Stimulated activated CD8-positive, alpha-beta memory T cell treated with anti-CD3 and anti-CD28 coated beads, Interleukin-4, amount 100 ng/mL, for 1 hour (primary cell): ENCODE data around the gene ZNF428.
"Not testable (repeated sequence)": the region's sequence is repeated elsewhere in the genome, so short reads cannot be mapped to it uniquely, and the experiment has no call there.

ENCODE experiments used
- DNase-seq, 2 donors: peaks; one replicate each; pipeline ENCODE4 v3.0.0-alpha.2; 2020; ENCODE audit warnings: low read depth in 2 of 2, low spot score in 1 of 2

The ZNF428 gene

DNA sequence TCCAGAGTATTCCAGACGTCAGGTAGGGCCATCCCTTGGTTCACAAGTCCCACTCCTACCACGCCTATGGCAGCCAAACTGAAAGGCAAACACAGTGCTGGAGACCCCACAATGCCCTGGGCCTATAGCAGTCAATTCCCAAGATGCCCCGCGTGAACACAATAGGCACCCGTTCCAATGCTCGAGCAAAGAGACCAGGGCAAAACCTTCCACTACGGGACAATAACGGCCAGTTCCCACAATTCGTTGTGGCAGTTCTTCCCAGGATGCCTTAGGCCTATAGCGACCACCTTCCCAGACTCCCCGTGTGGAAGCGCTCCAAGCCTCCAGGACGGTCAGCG lies 538 bp downstream of the ZNF428 start:
- no peak for DNase-seq

GRCh38 chr19:43616954-43617353 lies 2.5 kb downstream of the ZNF428 start:
- DNase-seq = no peak

DNA sequence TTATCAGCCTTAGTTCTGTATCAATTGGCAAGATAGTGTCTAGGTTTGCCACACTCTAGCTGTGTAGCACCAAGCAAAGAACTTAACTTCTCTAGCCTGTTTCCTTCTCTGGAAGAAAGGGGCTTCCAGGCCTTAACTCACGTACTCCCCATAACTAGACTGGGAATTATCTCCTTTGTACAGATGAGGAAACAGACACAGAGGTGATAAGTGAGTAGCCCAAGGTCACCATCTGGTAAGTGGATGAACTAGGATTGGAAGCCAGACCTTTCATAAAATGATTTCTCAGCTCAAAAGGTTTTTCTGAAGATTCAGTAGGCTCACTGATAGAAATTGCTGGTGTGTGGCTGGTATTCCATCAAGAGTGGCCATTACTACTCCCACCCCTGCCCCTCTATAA lies 3.1 kb downstream of the ZNF428 start:
- DNase-seq = no peak

DNA sequence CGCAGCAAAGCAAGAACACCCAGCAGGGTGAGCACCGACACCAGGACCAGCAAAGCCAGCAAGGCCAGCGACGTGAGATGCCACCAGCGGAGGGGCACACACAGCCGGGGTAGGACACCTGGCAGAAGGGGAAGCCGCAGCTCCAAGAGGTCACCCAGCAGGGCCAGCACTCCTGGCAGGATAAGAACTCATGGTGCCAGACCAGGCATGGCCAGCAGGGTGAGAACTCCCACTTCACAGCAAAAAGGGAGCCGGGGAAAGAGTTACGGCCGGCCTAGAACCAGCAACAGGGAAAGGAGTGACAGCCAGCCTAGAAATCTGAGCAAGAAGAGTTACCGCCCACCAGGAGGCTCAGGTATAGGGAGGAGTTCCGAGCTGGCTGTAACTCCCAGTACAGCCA lies 7.1 kb downstream of the ZNF428 start:
- no peak for DNase-seq

DNA sequence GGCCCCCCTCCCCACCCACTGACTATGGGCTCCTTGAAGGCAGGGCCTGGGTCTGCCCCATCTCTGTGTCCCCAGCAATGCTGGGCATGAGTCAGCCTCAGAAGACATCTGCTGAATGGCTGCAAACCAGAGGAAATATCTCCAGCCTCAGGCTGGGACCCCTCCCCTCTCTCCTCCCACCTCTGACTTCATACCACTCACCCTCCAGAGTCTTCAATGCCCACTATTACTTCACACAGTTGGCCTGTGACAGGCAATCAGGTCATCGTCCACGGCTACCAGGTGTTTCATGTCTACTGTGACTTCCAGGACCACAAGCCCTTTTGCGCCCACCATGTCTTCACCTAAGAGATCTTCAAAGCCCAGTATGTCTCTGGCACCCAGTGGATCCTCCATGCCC lies 7.6 kb downstream of the ZNF428 start, which contains the start of gene SRRM5:
Gene SRRM5 (plus strand): TSS at position 301 of the 400 bp plus-strand sequence. CDS start 34 bp downstream, at position 335.
- no peak for DNase-seq

GRCh38 chr19:43610493-43610892 lies 8.9 kb downstream of the ZNF428 start:
- DNase-seq = no peak

- DNase-seq = no peak
Measured at GRCh38 chr19:43609872-43610271, 9.6 kb downstream of the ZNF428 start.

- DNase-seq = no peak
Measured at GRCh38 chr19:43607238-43608205, 11.9 kb downstream of the ZNF428 start.

DNA sequence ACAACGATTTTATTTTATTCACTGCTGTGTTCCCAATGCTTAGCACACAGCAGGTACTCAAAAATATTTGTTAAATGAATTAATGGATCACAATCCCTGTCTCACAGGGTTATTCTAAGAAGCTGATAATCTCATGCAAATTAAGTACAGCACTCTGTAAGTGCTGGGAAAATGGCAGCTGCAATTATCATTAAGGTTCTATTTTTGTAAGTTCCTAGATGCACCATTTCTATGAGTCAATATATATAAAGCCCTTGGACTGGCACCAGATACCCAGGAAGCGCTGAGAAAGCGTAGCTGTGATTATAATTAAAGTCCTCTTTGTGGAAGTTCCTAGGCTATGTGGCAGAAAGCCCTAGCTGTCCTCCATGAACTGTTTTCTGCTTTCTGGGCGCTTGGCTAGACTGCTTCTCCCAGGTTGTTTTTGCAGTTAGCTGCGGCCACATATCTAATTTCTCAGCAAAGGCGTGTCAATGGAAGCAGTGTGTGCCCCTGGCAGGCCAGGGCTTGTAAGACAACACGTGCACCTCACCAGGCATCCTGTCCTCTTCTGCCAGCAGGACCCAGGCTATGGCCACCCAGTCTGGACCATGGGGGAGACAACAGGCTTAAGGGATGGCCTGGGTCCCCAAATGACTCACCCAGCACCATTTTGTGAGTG lies 12.7 kb downstream of the ZNF428 start:
- no peak for DNase-seq

DNA sequence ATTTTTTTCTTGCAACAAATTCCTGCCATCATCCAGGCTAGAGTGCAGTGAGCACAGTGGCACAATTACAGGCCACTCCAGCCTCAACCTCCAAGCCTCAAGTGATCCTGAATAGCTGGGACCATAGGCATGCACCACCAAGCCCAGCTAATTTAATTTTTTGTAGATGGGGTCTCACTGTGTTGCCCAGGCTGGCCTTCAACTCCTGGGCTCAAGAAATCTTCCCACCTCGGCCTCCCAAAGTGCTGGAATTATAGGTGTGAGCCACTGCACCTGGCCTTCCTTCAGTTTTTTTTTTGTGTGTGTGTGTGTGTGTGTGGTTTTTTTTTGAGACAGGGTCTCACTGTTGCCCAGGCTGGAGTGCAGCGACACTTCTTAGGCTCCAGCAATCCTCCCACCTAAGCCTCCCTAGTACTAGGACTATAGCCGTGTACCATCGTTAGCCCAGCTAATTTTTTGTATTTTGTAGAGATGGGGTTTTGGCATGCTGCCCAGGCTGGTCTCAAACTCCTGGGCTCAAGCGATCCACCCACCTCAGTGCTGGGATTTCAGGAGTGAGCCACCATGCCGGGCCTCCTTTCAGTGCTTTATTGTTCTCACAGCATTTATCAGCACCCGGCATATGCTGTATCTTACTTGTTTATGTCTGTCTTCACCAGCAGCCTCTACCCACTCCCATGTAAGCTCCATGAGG lies 13.4 kb downstream of the ZNF428 start:
- DNase-seq = no peak

DNA sequence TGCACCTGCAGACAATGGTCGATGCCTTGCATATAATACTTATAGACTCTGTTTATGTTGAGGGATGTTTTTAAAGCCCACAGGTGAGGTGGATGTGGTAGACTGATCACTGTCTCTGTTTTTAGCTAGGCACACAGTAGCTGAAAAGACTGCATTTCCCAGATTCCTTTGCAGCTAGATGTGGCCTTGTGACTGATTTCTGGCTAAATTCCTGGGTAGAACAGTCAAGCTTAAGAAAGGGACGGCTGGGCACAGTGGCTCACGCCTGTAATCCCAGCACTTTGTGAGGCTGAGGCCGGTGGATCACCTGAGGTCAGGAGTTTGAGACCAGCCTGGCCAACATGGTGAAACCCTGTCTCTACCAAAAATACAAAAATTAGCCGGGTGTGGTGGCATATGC lies 19.1 kb downstream of the ZNF428 start:
- not testable (repeated sequence) for DNase-seq

GRCh38 chr19:43599635-43600295 lies 19.7 kb downstream of the ZNF428 start:
- DNase-seq = no peak

DNA sequence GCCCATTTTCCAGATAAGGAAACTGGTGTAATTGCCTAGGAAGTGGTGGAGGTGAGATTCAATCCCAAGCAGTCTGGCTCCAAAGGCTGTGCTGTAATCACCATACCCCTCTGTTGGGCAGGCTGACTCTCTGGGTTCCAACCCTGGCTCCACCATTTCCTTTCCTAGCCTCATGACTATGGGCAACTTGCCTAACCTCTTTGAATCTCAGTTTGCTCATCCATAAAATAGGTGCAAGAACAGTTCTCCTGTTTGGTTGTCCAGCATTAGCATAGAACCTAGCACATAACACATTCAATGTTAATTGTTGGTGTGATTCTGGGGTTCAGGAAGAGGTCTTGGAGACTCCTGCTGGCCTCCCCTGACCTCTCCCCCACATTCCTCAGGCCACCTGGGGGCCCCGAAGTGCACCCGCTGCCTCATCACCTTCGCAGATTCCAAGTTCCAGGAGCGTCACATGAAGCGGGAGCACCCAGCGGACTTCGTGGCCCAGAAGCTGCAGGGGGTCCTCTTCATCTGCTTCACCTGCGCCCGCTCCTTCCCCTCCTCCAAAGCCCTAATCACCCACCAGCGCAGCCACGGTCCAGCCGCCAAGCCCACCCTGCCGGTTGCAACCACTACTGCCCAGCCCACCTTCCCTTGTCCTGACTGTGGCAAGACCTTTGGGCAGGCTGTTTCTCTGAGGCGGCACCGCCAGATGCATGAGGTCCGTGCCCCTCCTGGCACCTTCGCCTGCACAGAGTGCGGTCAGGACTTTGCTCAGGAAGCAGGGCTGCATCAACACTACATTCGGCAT lies 20.8 kb downstream of the ZNF428 start:
- DNase-seq = no peak

DNA sequence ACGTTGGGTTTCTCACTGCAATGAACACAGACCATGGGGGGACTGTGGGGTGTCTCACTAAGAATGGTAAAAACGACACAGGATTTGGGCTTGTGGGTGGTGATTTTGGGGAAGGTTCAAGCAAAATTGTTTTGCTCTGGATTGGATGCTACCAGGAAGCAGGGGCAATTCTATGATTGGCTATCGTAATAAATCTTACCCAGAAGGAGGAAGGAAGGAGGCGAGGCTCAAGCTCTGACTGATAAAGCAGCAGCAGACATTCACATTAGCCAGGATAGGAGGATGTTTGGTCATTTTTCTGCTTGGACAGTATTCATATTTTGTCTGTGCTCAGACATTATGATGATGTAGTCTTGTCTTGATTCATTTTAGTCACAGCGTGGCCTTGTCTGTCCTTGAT lies 21.6 kb downstream of the ZNF428 start:
- no peak for DNase-seq

DNA sequence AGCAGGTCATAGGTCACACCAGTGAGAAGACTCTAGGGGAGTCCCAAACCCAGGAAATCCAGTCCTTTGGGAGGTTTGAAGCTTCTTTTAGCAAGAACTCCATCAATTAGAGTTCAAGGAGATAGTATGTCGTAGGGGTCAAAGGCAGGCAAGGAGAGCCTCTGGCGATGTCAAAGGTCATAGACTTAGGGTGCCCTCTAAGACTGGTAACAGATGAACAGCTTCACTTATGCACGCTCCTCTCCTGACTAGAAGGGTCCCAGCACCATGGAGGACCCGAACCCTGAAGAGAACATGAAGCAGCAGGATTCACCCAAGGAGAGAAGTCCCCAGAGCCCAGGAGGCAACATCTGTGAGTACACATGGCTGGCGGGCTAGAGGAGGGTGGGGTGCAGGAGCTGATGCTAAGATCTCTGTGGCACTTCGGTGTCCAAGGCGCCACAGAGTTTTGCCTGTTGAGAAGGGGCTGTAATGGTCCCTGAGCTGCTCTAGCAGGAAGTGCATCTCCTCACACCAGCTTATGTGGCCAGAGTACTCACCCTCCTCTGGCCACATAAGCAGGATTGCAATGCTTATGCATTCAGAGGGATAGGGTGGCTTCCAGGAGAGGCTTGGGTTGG lies 22.5 kb downstream of the ZNF428 start:
- DNase-seq = no peak

DNA sequence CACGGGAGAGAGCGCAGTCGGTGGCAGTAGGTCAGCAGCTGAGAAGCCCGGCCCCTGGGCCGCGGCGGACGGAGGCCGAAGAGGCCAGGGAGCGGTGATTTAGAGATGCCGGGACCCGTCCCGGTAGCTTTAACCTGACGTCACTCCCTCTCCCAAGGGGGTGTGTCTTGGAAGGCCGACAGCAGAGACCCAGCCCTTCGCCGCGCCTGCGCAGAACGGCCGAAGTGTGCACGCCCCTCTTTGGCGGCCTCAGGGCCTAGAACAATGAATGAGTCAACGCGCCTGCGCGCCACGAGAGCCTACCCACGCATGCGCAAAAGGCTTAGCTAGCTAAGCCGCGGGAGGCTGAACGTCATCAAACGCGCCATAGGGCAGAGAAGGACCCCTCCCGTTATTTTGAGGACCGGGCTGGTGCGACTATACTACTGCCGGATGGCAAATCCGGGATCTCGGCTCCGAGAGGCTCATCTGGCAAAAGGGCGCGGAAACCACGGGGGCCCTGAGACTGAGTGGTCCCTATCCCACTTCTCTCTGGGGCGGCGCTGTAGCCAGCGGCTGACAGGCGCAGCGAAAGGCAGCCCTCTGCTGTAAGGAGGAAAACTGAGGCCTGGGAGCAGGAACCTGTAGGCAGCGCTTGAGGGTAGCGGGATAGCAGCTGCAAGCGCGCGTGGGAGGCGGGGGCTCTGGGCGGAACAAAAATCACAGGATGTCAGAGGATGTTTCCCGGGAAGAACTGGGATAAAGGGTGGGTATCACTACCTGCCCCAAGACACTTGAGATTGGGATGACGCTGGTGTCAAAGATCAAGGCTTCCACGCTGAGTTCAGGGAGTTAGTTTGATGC lies 23.2 kb downstream of the ZNF428 start, which contains the start of the genes IRGQ and ZNF576:
Gene IRGQ (minus strand): TSS at position 136 of the 843 bp plus-strand sequence. CDS start 796 bp downstream, outside the sequence.
Gene ZNF576 (plus strand): TSS at position 597 of the 843 bp plus-strand sequence. CDS start 514 bp downstream, outside the sequence.
- peak; percentile 100 for DNase-seq

- DNase-seq = no peak
Measured at GRCh38 chr19:43595605-43595998, 23.8 kb downstream of the ZNF428 start.

- peak in 1 of 2 donors; percentile 42 for DNase-seq
Measured at GRCh38 chr19:43594710-43595604, 24.5 kb downstream of the ZNF428 start.
